ENCODE measurements around the gene HGS. TPM values are rescaled to one million over a fixed set of nuclear protein-coding genes. Genes with fewer than 3 reads are reported as not detected.

Gene HGS
- total RNA-seq, 4 donors from 2014 or later = 62.9 to 98.3 (median 67.3) TPM

- H3K4me3 ChIP-seq (replicated peaks in 1 of 3) = no peak overlapping the region
- WGBS, 2 donors = 91 to 93% methylated on average over 22 to 24 of the region's 25 CpGs
Measured at GRCh38 chr17:81700353-81701287, 16.8 kb downstream of the HGS start.

GRCh38 chr17:81701288-81702071 lies 17.7 kb downstream of the HGS start:
- Histone ChIP-seq H3K27ac (no peak overlapping the region), H3K9me3 (no peaks in the 10 kb centered on the region), H3K4me3 (replicated peaks in 1 of 3) (peak overlapping the region in 1 of 3 donors; percentile 90), H3K27me3 (no peaks in the 10 kb centered on the region), H3K36me3 (peaks cover 25 to 44% of the 10 kb centered on the region in 2 donors), H3K4me1 (peaks cover 18 to 24% of the 10 kb centered on the region in 2 donors)
- WGBS, 2 donors = 79 to 80% methylated on average over 15 to 16 of the region's 23 CpGs
- DNase-seq = no peak
- intact Hi-C loops (cut with DNase I) = no loop called here
- no peak for TF ChIP-seq CTCF (IDR thresholded peaks at IDR 0.05)
- TF ChIP-seq POLR2A (IDR thresholded peaks at IDR 0.05) = no peak

More at GRCh38 chr17:81700353-81701287, 16.8 kb downstream of the HGS start:
- Histone ChIP-seq H3K4me1 (peaks cover 18 to 24% of the 10 kb centered on the region in 2 donors), H3K27me3 (no peaks in the 10 kb centered on the region), H3K27ac (no peak overlapping the region), H3K9me3 (no peaks in the 10 kb centered on the region), H3K36me3 (peaks cover 34 to 48% of the 10 kb centered on the region in 2 donors)
- intact Hi-C loops (cut with DNase I) = no loop called here
- no peak for TF ChIP-seq POLR2A (IDR thresholded peaks at IDR 0.05)
- TF ChIP-seq CTCF (IDR thresholded peaks at IDR 0.05) = no peak
- DNase-seq = no peak

GRCh38 chr17:81702934-81703746 lies 19.3 kb downstream of the HGS start, which contains the start of gene MRPL12:
TSS of gene MRPL12 (plus strand) at chr17:81703367. CDS start at chr17:81703502, 135 bp downstream.
- DNase-seq = peak; percentile 92 to 93
- Histone ChIP-seq H3K36me3 (peaks cover 29 to 39% of the 10 kb centered on the region in 2 donors), H3K4me3 (replicated peaks in 1 of 3) (peak within 1 kb of the TSS; percentile 83 to 98 (median 90)), H3K27me3 (no peaks in the 10 kb centered on the region), H3K27ac (peak within 1 kb of the TSS; percentile 77 to 82 (median 79)), H3K9me3 (no peaks in the 10 kb centered on the region), H3K4me1 (peaks cover 18 to 24% of the 10 kb centered on the region in 2 donors)
- intact Hi-C loops (cut with DNase I) = no loop called here
- peak in 3 of 6 experiments; percentile 28 to 47 (median 37) for TF ChIP-seq CTCF (IDR thresholded peaks at IDR 0.05)
- peak in 1 of 2 donors; percentile 85 for TF ChIP-seq POLR2A (IDR thresholded peaks at IDR 0.05)
- 0 to 3% methylated on average over 8 to 32 of the region's 102 CpGs for WGBS, 2 donors

- peak overlapping the region; percentile 83 to 98 (median 90) for H3K4me3 ChIP-seq (replicated peaks in 1 of 3)
- 35 to 47% methylated on average over 11 to 22 of the region's 27 CpGs for WGBS, 2 donors
- intact Hi-C loops (cut with DNase I) = no loop called here
- H3K27me3 ChIP-seq = no peaks in the 10 kb centered on the region
- H3K9me3 ChIP-seq = no peaks in the 10 kb centered on the region
- no peak for TF ChIP-seq CTCF (IDR thresholded peaks at IDR 0.05)
- peaks cover 18 to 24% of the 10 kb centered on the region in 2 donors for H3K4me1 ChIP-seq
- H3K27ac ChIP-seq = peak overlapping the region; percentile 54 to 82 (median 79)
- no peak for DNase-seq
- H3K36me3 ChIP-seq = peaks cover 29 to 32% of the 10 kb centered on the region in 2 donors
Measured at GRCh38 chr17:81703747-81704654, 20.2 kb downstream of the HGS start.

All from thyroid gland (tissue), 4 donors.